ENCODE measurements around the gene ATG7. TPM values are rescaled to one million over a fixed set of nuclear protein-coding genes. Genes with fewer than 3 reads are reported as not detected.
A peak's percentile ranks its signal among the peaks of the same experiment; 100 is the strongest.

Gene ATG7
- total RNA-seq, 2 experiments from 2014 or later = 25.1 to 28.2 TPM

DNA sequence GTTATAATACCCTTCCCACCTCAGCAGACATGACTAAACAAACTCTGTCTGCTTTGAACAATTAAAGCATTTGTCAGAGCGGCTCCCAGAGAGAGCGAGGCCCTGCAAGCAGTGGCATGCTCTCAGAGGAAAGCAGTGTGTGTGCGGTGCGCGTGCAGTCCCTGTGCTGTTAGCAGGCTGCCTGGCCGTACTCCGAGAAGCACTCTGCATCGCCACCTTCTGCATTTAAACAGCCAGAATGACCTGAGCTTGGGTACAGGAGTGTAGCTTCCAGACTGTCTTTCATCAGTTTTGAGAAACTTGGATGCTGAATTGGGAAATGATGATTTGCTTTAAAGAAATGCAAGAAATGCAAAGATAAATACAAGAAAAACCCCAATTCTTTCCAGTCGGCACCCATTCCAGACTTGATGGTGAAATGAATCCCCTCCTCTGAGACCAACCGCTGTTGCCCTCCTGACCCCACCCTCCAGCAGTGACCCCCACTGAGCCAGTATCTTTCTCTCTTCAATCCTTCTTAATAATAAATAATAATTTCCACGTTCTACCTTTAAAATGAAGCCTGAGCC, 258.0 kb downstream of the ATG7 start:
- DNase-seq = no peak
- no peaks in the 10 kb centered on the region for H3K4me1 Mint-ChIP-seq
- H3K27ac Mint-ChIP-seq = no peak overlapping the region
- H3K27me3 Mint-ChIP-seq = no peaks in the 10 kb centered on the region
- peaks cover 1% of the 10 kb centered on the region for H3K9me3 Mint-ChIP-seq
- peaks cover 11% of the 10 kb centered on the region for H3K36me3 Mint-ChIP-seq
- H3K4me3 Mint-ChIP-seq = no peak overlapping the region

DNA sequence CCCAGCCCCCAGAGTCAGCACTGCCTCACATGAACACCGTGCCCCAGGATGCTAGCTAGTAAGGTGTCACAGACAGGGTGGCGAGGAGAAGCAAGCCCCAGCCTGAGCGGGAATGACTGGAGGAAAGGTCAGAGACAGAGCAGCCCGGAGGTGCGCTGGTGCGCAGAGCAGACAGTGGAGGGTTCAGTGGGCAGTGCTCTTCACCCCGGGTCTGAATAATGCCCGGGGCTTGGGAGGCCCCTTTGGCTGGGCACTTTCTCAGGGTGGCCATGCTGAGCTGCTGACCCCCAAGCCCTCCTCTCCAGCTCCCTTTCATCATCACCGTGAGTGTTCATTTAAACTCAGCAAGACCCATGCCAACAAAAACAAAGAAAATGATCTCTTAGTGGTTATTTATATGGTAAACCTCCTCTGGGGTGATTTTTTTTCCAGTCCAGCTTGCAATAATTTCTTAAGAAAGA, 260.8 kb downstream of the ATG7 start:
- Mint-ChIP-seq H3K36me3 (peaks cover 6% of the 10 kb centered on the region), H3K27me3 (no peaks in the 10 kb centered on the region), H3K27ac (no peak overlapping the region), H3K4me1 (no peaks in the 10 kb centered on the region), H3K9me3 (no peaks in the 10 kb centered on the region), H3K4me3 (no peak overlapping the region)
- no peak for DNase-seq

DNA sequence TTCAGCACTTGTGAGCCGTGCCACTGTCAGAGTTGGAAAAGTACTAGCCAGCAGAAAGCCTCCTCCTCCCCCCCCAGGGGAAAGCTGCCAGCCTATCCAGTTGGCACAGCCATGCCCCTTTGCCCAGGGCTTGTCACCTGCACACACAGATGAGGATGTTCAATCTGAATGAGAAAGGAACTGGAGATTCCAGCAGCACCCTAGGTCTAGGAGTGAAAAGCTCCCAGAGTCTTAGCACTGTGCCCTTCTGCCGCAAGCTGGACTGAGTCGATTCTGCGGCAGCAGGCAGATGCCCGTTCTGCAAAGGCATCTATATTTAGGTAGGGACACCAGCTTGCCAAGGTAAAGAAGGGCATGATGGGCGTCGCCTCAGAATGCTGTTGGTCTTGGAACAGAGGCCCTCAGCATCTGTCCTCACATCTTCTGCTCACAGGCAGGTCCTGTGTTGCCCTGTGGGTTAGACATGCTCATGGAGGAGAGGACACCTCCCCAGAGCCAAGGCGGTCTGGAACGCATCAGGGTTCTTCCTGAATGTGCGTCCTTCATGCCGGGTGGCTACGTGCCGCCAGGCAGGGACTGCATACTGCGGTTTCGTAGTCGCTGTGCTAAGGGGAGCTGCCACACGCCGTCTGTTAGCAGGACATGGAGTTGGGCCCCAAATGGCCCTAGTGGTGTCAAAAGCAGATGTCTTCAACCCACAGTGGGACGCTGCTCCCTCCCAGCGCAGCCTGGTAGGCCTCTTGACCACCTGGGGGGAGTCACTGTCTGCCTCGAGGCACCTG, 262.0 kb downstream of the ATG7 start:
- H3K36me3 Mint-ChIP-seq = no peaks in the 10 kb centered on the region
- H3K4me3 Mint-ChIP-seq = no peak overlapping the region
- no peak overlapping the region for H3K27ac Mint-ChIP-seq
- H3K4me1 Mint-ChIP-seq = no peaks in the 10 kb centered on the region
- H3K27me3 Mint-ChIP-seq = no peaks in the 10 kb centered on the region
- no peaks in the 10 kb centered on the region for H3K9me3 Mint-ChIP-seq
- DNase-seq = no peak

DNA sequence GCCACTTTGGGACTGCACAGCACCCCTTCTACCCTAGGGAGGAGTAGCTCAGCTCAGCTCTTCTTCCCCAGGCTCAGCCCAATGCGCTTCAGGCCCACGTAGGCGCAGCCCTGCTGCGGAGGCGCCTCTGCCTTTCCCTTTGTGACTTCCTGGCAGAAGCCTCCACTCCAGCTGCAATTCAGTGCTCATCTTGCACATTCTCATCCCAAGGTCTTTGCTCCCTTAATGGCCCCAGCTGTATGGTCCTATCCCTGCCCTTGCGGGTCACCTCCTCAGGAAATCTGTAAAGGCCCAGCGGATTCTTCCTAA, 262.6 kb downstream of the ATG7 start:
- no peaks in the 10 kb centered on the region for H3K4me1 Mint-ChIP-seq
- H3K27me3 Mint-ChIP-seq = no peaks in the 10 kb centered on the region
- H3K27ac Mint-ChIP-seq = no peak overlapping the region
- no peaks in the 10 kb centered on the region for H3K36me3 Mint-ChIP-seq
- DNase-seq = no peak
- no peaks in the 10 kb centered on the region for H3K9me3 Mint-ChIP-seq
- H3K4me3 Mint-ChIP-seq = no peak overlapping the region

DNA sequence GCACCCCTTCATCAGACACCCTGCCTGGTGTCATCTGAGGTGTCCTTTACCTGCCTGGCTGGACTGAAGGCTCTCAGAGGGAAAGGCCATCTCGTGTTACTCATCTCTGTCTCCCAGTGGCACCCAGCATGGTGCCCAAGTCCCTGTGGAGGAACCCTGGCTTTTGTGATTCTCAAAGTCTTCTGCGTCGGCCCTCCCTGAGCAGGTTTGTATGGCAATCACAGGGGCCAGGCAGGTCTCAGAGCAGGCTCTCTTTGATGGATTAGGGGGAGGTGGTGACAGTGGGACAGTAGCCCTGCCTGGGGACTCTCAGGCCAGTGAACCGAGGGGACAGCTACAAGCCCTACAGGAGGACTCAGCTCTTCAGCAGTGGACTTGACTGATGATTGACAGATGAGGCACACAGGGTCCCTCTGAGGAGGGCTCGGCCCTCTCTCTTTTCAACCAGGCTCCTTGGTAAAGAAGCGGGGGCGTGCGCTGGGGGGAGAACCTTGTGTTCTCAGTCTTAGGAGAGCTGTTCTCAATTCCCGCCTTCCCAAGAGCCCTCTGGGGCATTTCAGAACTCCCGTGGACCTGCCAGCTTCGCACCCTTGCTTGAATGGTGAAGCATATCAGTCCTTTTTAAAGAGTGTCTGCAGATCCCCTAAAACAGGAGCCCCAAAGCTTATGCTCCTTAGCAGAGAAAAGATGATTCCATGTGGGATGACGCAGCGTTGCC, 263.2 kb downstream of the ATG7 start:
- no peak overlapping the region for H3K4me3 Mint-ChIP-seq
- no peak overlapping the region for H3K27ac Mint-ChIP-seq
- DNase-seq = no peak
- H3K4me1 Mint-ChIP-seq = no peaks in the 10 kb centered on the region
- no peaks in the 10 kb centered on the region for H3K36me3 Mint-ChIP-seq
- no peaks in the 10 kb centered on the region for H3K9me3 Mint-ChIP-seq
- H3K27me3 Mint-ChIP-seq = no peaks in the 10 kb centered on the region

- Mint-ChIP-seq H3K36me3 (no peaks in the 10 kb centered on the region), H3K4me3 (no peak overlapping the region), H3K27me3 (no peaks in the 10 kb centered on the region), H3K4me1 (no peaks in the 10 kb centered on the region), H3K27ac (no peak overlapping the region), H3K9me3 (no peaks in the 10 kb centered on the region)
- DNase-seq = no peak
These were observed 264.1 kb downstream of the ATG7 start for GRCh38 chr3:11536132-11536935.

- Mint-ChIP-seq H3K9me3 (no peaks in the 10 kb centered on the region), H3K4me3 (no peak overlapping the region), H3K4me1 (no peaks in the 10 kb centered on the region), H3K27me3 (no peaks in the 10 kb centered on the region), H3K27ac (no peak overlapping the region), H3K36me3 (peaks cover 2% of the 10 kb centered on the region)
- no peak for DNase-seq
These were observed 264.9 kb downstream of the ATG7 start for GRCh38 chr3:11536936-11537612.

GRCh38 chr3:11538581-11538980, 266.4 kb downstream of the ATG7 start:
- Mint-ChIP-seq H3K9me3 (no peaks in the 10 kb centered on the region), H3K36me3 (peaks cover 2% of the 10 kb centered on the region), H3K4me1 (no peaks in the 10 kb centered on the region), H3K27me3 (no peaks in the 10 kb centered on the region), H3K27ac (no peak overlapping the region), H3K4me3 (no peak overlapping the region)
- DNase-seq = no peak

DNA sequence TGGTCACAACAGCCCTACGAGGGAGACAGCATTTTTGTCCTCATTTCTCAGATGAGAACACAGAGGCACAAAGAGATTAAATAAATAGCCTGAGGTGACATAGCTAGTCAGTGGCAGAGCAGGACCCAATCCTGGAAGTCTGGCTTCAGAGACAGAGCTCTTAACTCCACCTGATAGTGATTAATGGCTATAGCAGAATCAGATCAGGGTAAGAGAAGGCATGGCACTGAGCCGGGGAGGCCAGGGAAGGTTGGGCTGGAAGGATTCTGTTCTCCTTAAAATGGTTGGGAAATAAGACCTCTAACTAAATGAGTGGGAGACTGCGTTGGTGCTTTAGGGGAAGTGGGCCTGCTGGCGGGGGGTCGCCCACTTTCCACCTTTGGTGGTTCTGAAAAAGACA, 267.0 kb downstream of the ATG7 start:
- Mint-ChIP-seq H3K4me3 (no peak overlapping the region), H3K36me3 (peaks cover 2% of the 10 kb centered on the region), H3K27me3 (no peaks in the 10 kb centered on the region), H3K27ac (no peak overlapping the region), H3K9me3 (no peaks in the 10 kb centered on the region), H3K4me1 (no peaks in the 10 kb centered on the region)
- DNase-seq = no peak

GRCh38 chr3:11539677-11540076, 267.5 kb downstream of the ATG7 start:
- no peaks in the 10 kb centered on the region for H3K9me3 Mint-ChIP-seq
- no peak for DNase-seq
- H3K4me1 Mint-ChIP-seq = no peaks in the 10 kb centered on the region
- H3K36me3 Mint-ChIP-seq = peaks cover 2% of the 10 kb centered on the region
- H3K27me3 Mint-ChIP-seq = no peaks in the 10 kb centered on the region
- no peak overlapping the region for H3K4me3 Mint-ChIP-seq
- no peak overlapping the region for H3K27ac Mint-ChIP-seq

GRCh38 chr3:11541321-11542303, 269.4 kb downstream of the ATG7 start:
- Mint-ChIP-seq H3K9me3 (no peaks in the 10 kb centered on the region), H3K4me1 (no peaks in the 10 kb centered on the region), H3K4me3 (no peak overlapping the region), H3K36me3 (peaks cover 3% of the 10 kb centered on the region), H3K27ac (no peak overlapping the region), H3K27me3 (no peaks in the 10 kb centered on the region)
- no peak for DNase-seq

GRCh38 chr3:11542551-11542950, 270.4 kb downstream of the ATG7 start:
- no peaks in the 10 kb centered on the region for H3K4me1 Mint-ChIP-seq
- H3K27me3 Mint-ChIP-seq = no peaks in the 10 kb centered on the region
- H3K27ac Mint-ChIP-seq = peak overlapping the region; percentile 20
- peaks cover 2% of the 10 kb centered on the region for H3K9me3 Mint-ChIP-seq
- H3K36me3 Mint-ChIP-seq = peaks cover 12% of the 10 kb centered on the region
- H3K4me3 Mint-ChIP-seq = no peak overlapping the region
- no peak for DNase-seq

DNA sequence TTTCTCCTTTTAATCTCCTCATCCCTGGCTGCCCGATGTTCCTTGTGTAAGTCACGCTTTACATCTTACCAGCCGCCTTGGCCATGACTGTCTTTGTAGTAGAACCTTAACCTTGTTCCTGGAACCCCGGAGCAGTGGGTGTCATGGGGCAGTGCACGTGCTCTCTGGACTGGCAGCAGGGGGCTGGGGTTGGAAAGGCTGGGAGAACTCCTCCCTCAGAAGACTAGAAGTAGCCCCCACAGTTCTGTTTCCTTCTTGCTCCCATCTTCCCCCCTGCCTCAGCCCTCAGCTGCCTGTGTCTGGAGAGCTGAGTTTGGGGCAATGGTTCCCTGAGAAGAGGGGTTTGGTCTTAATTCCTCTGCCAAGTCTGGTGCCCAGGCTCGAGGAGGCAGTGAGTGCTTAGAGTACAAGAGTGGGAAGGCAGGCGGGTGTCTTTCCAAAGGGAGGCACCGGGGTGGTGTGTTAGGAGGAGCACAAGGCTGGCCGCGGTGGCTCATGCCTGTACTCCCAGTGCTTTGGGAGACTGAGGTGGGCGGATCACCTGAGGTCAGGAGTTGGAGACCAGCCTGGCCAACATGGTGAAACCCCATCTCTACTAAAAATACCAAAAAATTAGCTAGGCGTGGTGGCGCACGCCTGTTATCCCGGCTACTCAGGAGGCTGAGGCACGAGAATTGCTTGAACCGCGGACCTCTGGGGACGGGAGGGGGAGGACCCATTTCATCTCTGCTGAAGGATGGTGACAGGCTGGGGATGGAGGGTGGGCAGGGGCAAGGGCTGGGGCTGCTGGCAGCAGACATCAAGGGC, 271.1 kb downstream of the ATG7 start:
- Mint-ChIP-seq H3K36me3 (peaks cover 18% of the 10 kb centered on the region), H3K4me3 (no peak overlapping the region), H3K9me3 (peaks cover 5% of the 10 kb centered on the region), H3K27ac (no peak overlapping the region), H3K27me3 (no peaks in the 10 kb centered on the region), H3K4me1 (no peaks in the 10 kb centered on the region)
- no peak for DNase-seq

Measured in activated naive CD8-positive, alpha-beta T cell treated with anti-CD3 and anti-CD28 coated beads for 36 hours (primary cell).